Measurements from ENCODE around the gene GPR137.

The GPR137 gene, protein sequence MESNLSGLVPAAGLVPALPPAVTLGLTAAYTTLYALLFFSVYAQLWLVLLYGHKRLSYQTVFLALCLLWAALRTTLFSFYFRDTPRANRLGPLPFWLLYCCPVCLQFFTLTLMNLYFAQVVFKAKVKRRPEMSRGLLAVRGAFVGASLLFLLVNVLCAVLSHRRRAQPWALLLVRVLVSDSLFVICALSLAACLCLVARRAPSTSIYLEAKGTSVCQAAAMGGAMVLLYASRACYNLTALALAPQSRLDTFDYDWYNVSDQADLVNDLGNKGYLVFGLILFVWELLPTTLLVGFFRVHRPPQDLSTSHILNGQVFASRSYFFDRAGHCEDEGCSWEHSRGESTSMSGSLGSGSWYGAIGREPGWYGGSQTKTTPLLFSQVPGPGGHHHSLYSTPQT

DNA sequence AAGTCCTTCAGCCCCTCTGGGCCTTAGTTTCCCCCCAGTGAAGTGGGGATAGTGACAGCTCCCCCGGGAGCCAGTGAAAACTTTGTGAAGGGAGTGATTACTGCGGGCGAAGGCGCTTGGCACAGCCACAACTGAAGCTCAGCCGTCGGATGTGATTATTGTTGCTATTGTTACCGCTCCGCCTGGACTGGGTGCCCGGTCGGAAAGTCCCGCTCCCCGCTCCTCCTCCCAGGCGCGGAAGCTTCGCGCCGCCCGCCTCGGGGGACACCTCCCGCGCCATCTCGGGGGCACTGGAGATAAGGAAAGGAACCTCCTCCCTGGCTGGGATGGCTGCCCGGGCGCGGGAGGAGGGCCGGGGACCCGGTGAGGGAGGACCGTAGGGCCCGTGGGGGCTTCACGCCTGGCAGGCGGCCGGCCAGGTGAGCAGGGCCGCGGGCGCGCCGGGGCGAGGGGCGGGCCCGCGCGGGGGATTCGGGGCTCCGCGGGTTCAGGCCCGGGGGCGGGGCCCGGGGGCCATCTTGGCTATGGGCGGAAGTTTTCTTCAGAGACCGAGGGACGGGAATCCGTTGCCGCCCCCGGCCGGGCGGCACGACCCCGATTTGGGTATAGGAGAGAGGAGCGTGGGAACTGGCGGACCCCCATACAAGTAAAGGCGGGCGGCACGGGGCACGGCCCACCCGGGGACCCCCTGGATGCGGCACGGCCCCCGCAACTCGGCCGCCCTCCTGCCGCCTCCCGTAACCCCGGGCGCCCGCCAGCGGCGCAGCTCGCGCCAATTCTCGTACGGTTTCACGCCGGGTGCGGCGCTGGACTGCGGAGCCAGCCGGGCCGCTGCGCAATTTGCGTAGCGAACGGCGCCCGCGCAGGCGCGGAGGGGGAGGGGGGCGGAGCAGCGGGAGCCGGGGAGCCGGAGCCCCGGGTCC, at the start of gene GPR137:
Gene GPR137, plus strand, starts transcription at position 887 of the 923 bp plus-strand sequence. CDS start 677 bp downstream, outside the sequence.
- DNase-seq (ENCODE audit: low read depth) = peak; percentile 79
- H3K4me3 ChIP-seq (ENCODE audit: low read length) = peak within 1 kb of the TSS; percentile 70
- TF ChIP-seq CTCF (IDR thresholded peaks at IDR 0.05; ENCODE audit: insufficient read depth, low read depth, low read length, missing control alignments) = no peak

- DNase-seq (ENCODE audit: low read depth) = peak; percentile 62
- peak overlapping the region; percentile 5 for H3K4me3 ChIP-seq (ENCODE audit: low read length)
- TF ChIP-seq CTCF (IDR thresholded peaks at IDR 0.05; ENCODE audit: insufficient read depth, low read depth, low read length, missing control alignments) = no peak
Measured at GRCh38 chr11:64237484-64237951, 48.1 kb upstream of the GPR137 start.

- no peak for DNase-seq (ENCODE audit: low read depth)
- no peak for TF ChIP-seq CTCF (IDR thresholded peaks at IDR 0.05; ENCODE audit: insufficient read depth, low read depth, low read length, missing control alignments)
- H3K4me3 ChIP-seq (ENCODE audit: low read length) = no peak overlapping the region
Measured at GRCh38 chr11:64238076-64238475, 47.6 kb upstream of the GPR137 start.

DNA sequence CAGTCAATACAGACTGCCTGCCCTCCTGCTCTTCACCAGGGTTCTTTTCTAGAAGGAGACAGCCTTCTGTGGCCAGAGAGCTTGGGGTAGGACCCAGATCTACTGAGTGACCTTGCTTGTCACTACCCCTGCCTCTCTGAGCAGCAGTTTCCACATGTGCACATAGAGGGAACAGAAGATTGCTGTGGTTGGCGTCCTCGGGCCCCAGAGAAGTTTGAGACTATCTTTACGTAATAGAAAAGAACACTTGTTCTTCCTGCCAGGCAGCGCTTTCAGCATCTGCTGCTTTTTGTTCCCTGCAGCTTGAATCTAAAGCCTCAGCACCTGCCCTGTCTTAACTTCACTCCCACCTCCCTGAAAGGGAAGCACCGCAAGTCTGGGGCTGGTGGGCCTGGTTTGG, 46.6 kb upstream of the GPR137 start:
- TF ChIP-seq CTCF (IDR thresholded peaks at IDR 0.05; ENCODE audit: insufficient read depth, low read depth, low read length, missing control alignments) = no peak
- DNase-seq (ENCODE audit: low read depth) = no peak
- no peak overlapping the region for H3K4me3 ChIP-seq (ENCODE audit: low read length)

- no peak for TF ChIP-seq CTCF (IDR thresholded peaks at IDR 0.05; ENCODE audit: insufficient read depth, low read depth, low read length, missing control alignments)
- no peak overlapping the region for H3K4me3 ChIP-seq (ENCODE audit: low read length)
- DNase-seq (ENCODE audit: low read depth) = no peak
Measured at GRCh38 chr11:64239662-64240434, 45.8 kb upstream of the GPR137 start.

DNA sequence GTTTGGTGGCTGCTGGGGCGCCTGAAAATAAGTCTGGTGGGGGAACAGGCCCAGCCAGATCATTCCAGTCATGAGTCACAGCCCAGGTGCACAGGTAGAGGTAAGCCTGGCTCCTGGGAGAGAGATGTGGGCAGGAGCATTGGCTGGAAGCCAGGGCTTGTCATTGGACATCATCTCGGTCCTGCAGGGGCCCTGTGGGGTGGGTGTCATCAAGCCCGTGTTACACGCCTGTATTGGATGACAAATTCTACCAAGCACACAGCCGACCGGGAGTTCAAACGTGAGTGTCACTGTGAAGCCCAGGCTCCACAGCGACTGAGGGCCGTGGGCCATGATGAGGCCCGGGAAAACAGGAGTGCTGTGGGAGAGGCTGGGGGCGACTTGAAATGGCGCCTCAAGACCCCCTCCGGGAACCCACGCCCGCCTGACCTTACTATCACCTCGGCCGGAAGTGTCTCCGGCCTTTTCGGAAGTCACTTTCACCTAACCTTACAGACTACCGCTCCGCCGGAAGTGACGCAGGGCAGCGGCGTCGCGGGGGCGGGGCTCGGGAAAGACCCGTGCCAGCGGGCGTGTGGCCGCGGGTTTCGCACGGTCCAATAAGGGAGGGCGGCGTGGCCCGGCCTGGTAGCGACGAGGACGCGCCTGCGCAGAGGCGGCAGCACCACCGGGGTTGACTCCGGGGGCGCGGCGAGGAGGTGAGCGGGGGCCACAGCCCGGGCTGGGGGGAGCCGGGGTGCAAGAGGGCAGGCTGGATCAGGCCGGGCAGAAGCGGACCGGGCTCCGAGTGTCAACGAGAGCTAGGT, 45.0 kb upstream of the GPR137 start, which contains the start of gene FKBP2:
Gene FKBP2, plus strand, starts transcription at position 661 of the 806 bp plus-strand sequence. CDS start 1,293 bp downstream, outside the sequence.
- no peak for TF ChIP-seq CTCF (IDR thresholded peaks at IDR 0.05; ENCODE audit: insufficient read depth, low read depth, low read length, missing control alignments)
- H3K4me3 ChIP-seq (ENCODE audit: low read length) = peak within 1 kb of the TSS; percentile 73
- peak; percentile 99 for DNase-seq (ENCODE audit: low read depth)
